CD4-positive, alpha-beta memory T cell (primary cell): ENCODE results near the gene SLC38A9. TPM values are rescaled to one million over a fixed set of nuclear protein-coding genes. Genes with fewer than 3 reads are reported as not detected.
A peak's percentile ranks its signal among the peaks of the same experiment; 100 is the strongest.
"Not testable (repeated sequence)": the region's sequence is repeated elsewhere in the genome, so short reads cannot be mapped to it uniquely, and the experiment has no call there.

Experiments used
- CTCF ChIA-PET: fragments of 350-600 bp; sonication (Branson Sonifier 250); formaldehyde crosslinking; loops from one replicate; lab custom pipeline; 2021; ENCODE audit warnings: inconsistent platforms; ENCODE audit not compliant: partially characterized antibody; lab: Charles Lee
- POLR2A ChIA-PET: fragments of 350-600 bp; sonication (Branson Sonifier 250); formaldehyde crosslinking; loops from one replicate; lab custom pipeline; 2021; ENCODE audit not compliant: partially characterized antibody; lab: Charles Lee
- DNase-seq, 5 donors: peaks; one replicate each; pipeline versions ENCODE4 v3.0.0 to v3.0.0-alpha.2; 2020 to 2022; ENCODE audit warnings: mixed read lengths in 1 of 5
- H3K27ac ChIP-seq: one replicate; pipeline ENCODE4 v1.7.0; 2013; ENCODE audit warnings: low read depth, low read length
- H3K27me3 ChIP-seq: 2 replicates; pipeline ENCODE4 v1.7.0; 2013; ENCODE audit warnings: mild to moderate bottlenecking, low read length, moderate library complexity; ENCODE audit not compliant: insufficient read depth
- H3K36me3 ChIP-seq: 2 replicates; pipeline ENCODE4 v1.7.0; 2013; ENCODE audit warnings: mild to moderate bottlenecking, low read length, moderate library complexity; ENCODE audit not compliant: insufficient read depth
- H3K4me1 ChIP-seq: 2 replicates; pipeline ENCODE4 v1.7.0; 2013; ENCODE audit warnings: mild to moderate bottlenecking, low read length, moderate library complexity; ENCODE audit not compliant: insufficient read depth
- H3K4me3 ChIP-seq, 2 donors: one replicate each; pipeline ENCODE4 v1.7.0; 2013; ENCODE audit warnings: low read length in 2 of 2, mild to moderate bottlenecking in 1 of 2
- H3K9me3 ChIP-seq, 2 donors: one replicate each; pipeline ENCODE4 v1.7.0; 2013; ENCODE audit warnings: low read length in 2 of 2, control low read depth in 1 of 2; ENCODE audit not compliant: control insufficient read depth in 1 of 2
- H3K27ac Mint-ChIP-seq, 7 donors: one replicate each; pipeline ENCODE4 v1.8.0; 2020 to 2021; ENCODE audit warnings: mixed read lengths in 7 of 7, mild to moderate bottlenecking in 6 of 7, inconsistent platforms in 3 of 7, moderate library complexity in 3 of 7
- H3K27me3 Mint-ChIP-seq, 2 donors: one replicate each; pipeline ENCODE4 v1.8.0; 2020 to 2021; ENCODE audit warnings: mixed read lengths in 2 of 2
- H3K36me3 Mint-ChIP-seq, 2 donors: one replicate each; pipeline ENCODE4 v1.8.0; 2020 to 2021; ENCODE audit warnings: mixed read lengths in 2 of 2, inconsistent platforms in 1 of 2, mild to moderate bottlenecking in 1 of 2
- H3K4me1 Mint-ChIP-seq, 4 donors: one replicate each; pipeline ENCODE4 v1.8.0; 2020 to 2021; ENCODE audit warnings: mixed read lengths in 4 of 4, mild to moderate bottlenecking in 1 of 4
- H3K4me3 Mint-ChIP-seq, 8 donors: one replicate each; pipeline ENCODE4 v1.8.0; 2020 to 2021; ENCODE audit warnings: mixed read lengths in 8 of 8, mild to moderate bottlenecking in 7 of 8, moderate library complexity in 6 of 8, inconsistent platforms in 3 of 8
- H3K9me3 Mint-ChIP-seq, 8 donors: one replicate each; pipeline ENCODE4 v1.8.0; 2020 to 2021; ENCODE audit warnings: mixed read lengths in 8 of 8, mild to moderate bottlenecking in 5 of 8, inconsistent platforms in 3 of 8, moderate library complexity in 1 of 8
- intact Hi-C: fragments of 100-400 bp; cut with micrococcal nuclease; formaldehyde crosslinking; loops from one replicate; pipeline ENCODE4 v1.15.1; 2023
- polyA plus RNA-seq, 2 donors: library from polyadenylated mRNA; unstranded; fragments of 300-500 nt; fragmentation: Illumina TruSeq; gene quantifications; one replicate each; pipeline ENCODE4 v1.2.3, GENCODE V29; 2021
- total RNA-seq, 2 experiments: library from RNA; stranded (reverse); gene quantifications; one replicate each; pipeline ENCODE4 v1.2.3, GENCODE V29; 2021

SLC38A9 gene
- total and polyA plus RNA-seq, 4 experiments from 2014 or later = 7.0 to 28.2 (median 22.0) TPM

DNA sequence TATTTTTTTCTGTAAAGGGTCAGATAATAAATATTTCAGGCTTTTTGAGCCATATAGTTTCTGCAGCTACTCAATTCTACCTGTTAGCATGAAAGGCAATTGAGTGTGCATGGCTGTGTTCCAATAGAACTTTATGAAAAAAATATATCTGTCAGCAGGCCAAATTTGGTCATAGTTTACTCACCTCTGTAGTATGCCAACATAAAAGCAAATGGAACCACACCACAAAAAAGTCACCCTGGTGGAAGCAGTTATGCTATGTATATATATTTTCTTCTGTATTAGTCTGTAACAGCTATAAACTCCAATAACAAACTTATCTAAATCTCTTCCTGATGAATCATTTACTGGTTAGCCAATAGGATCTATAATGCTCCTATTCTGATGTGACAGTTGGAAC is 3.4 kb downstream of the SLC38A9 start:
- DNase-seq = no peak
- H3K27ac ChIP-seq = no peak overlapping the region
- peaks cover 14% of the 10 kb centered on the region for H3K4me1 ChIP-seq
- Mint-ChIP-seq H3K27me3 (no peaks in the 10 kb centered on the region), H3K27ac (no peak overlapping the region), H3K4me3 (peak overlapping the region in 2 of 8 donors; percentile 31 to 57), H3K36me3 (peaks cover 19 to 21% of the 10 kb centered on the region in 2 donors), H3K9me3 (no peaks in the 10 kb centered on the region), H3K4me1 (peaks cover 18 to 33% (median 21%) of the 10 kb centered on the region in 4 donors)
- no peak overlapping the region for H3K4me3 ChIP-seq
- ChIA-PET POLR2A (no interaction called here), CTCF (no interaction called here)
- no peaks in the 10 kb centered on the region for H3K27me3 ChIP-seq
- intact Hi-C loops = no loop called here
- H3K36me3 ChIP-seq = no peaks in the 10 kb centered on the region
- H3K9me3 ChIP-seq = no peaks in the 10 kb centered on the region

DNA sequence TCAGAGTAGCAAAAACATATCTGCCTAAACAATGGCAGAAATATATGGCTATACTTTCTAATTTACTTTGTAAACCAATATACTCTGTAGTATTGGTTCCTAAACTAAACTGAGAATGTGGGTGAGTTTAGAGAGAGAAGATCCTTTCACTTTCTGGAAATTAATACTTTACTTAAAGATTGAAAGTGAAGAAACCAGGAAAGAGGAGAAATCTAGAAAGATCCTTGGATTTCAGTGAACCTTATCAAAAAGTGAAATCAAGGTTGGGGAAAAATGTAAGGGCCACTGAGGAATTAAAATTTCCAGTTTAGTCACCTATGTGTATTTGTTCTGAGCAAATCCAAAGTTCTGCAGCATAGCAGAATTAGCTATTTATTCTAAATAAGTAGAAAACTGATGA is 5.9 kb downstream of the SLC38A9 start:
- no peak for DNase-seq
- Mint-ChIP-seq H3K27ac (no peak overlapping the region), H3K4me3 (no peak overlapping the region), H3K36me3 (peaks cover 17 to 29% of the 10 kb centered on the region in 2 donors), H3K9me3 (no peaks in the 10 kb centered on the region), H3K4me1 (peaks cover 8 to 16% (median 11%) of the 10 kb centered on the region in 4 donors), H3K27me3 (no peaks in the 10 kb centered on the region)
- ChIA-PET CTCF (interaction anchor here (1.7 kb wide), 1 partner anchor 14 kb away, joined by 8 read pairs; no protein-coding TSS in a partner anchor), POLR2A (no interaction called here)
- H3K4me3 ChIP-seq = no peak overlapping the region
- intact Hi-C loops = no loop called here
- H3K9me3 ChIP-seq = no peaks in the 10 kb centered on the region
- no peak overlapping the region for H3K27ac ChIP-seq
- H3K36me3 ChIP-seq = no peaks in the 10 kb centered on the region
- H3K4me1 ChIP-seq = peaks cover 3% of the 10 kb centered on the region
- no peaks in the 10 kb centered on the region for H3K27me3 ChIP-seq

DNA sequence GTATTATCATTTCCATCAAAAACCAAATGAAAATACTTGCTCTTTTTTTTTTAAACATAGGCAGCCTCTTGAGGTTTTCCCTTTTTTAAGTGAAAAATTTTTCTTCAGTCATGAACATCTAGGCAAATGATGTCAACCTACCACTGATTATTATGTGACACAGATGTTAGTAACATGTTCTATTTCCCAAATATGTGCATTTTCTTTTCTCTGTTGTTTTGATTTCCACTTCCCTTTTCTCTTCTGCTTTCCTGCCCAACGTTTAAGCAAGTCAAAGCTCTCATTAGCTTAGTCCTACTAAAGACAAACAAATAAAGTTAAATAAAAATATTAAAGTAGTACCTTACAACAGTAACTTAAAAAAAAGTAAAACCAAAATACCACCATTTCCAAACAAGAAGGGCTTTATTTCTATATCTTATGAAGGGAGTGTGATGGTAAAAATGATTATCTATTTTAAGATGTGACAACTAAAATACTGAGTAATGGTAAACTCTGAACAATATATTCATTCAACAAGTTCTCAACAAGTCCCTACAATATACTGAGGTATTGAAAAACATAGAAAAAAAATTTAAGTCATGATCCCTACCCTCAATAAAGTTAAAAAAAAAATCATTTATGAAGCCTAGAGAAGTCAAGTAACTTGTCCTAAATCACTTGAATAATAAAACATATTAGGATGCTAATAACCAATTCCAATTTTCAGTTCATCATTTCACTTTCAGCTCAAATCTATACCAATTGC is 9.4 kb downstream of the SLC38A9 start:
- Mint-ChIP-seq H3K4me1 (peaks cover 0 to 8% (median 6%) of the 10 kb centered on the region in 4 donors), H3K36me3 (peaks cover 9 to 21% of the 10 kb centered on the region in 2 donors), H3K27ac (no peak overlapping the region), H3K27me3 (no peaks in the 10 kb centered on the region), H3K9me3 (no peaks in the 10 kb centered on the region), H3K4me3 (no peak overlapping the region)
- Histone ChIP-seq H3K4me1 (no peaks in the 10 kb centered on the region), H3K27ac (no peak overlapping the region), H3K9me3 (no peaks in the 10 kb centered on the region), H3K36me3 (no peaks in the 10 kb centered on the region), H3K27me3 (no peaks in the 10 kb centered on the region), H3K4me3 (no peak overlapping the region)
- ChIA-PET CTCF (interaction anchor here (1.3 kb wide), 1 partner anchor 11 kb away, joined by 5 read pairs; no protein-coding TSS in a partner anchor), POLR2A (no interaction called here)
- intact Hi-C loops = no loop called here
- no peak for DNase-seq

- Histone ChIP-seq H3K4me1 (no peaks in the 10 kb centered on the region), H3K36me3 (no peaks in the 10 kb centered on the region), H3K9me3 (no peaks in the 10 kb centered on the region), H3K4me3 (no peak overlapping the region), H3K27me3 (no peaks in the 10 kb centered on the region), H3K27ac (no peak overlapping the region)
- ChIA-PET POLR2A (no interaction called here), CTCF (interaction anchor here (2.2 kb wide), 1 partner anchor 10 kb away, joined by 11 read pairs; no protein-coding TSS in a partner anchor)
- H3K27me3 Mint-ChIP-seq = no peaks in the 10 kb centered on the region
- H3K4me3 Mint-ChIP-seq = no peak overlapping the region
- H3K9me3 Mint-ChIP-seq = no peaks in the 10 kb centered on the region
- H3K36me3 Mint-ChIP-seq = peaks cover 8 to 21% of the 10 kb centered on the region in 2 donors
- peak overlapping the region in 2 of 7 donors; percentile 53 to 57 for H3K27ac Mint-ChIP-seq
- no peak for DNase-seq
- H3K4me1 Mint-ChIP-seq = peaks cover 0 to 6% (median 5%) of the 10 kb centered on the region in 4 donors
- intact Hi-C loops = no loop called here
Observed at GRCh38 chr5:55701462-55702103, 10.5 kb downstream of the SLC38A9 start.

GRCh38 chr5:55700745-55701144 is 11.4 kb downstream of the SLC38A9 start:
- no peak for DNase-seq
- Histone ChIP-seq H3K27ac (no peak overlapping the region), H3K9me3 (no peaks in the 10 kb centered on the region), H3K4me3 (no peak overlapping the region), H3K27me3 (no peaks in the 10 kb centered on the region), H3K36me3 (no peaks in the 10 kb centered on the region), H3K4me1 (no peaks in the 10 kb centered on the region)
- Mint-ChIP-seq H3K27ac (no peak overlapping the region), H3K27me3 (no peaks in the 10 kb centered on the region), H3K36me3 (peaks cover 8 to 16% of the 10 kb centered on the region in 2 donors), H3K9me3 (no peaks in the 10 kb centered on the region), H3K4me1 (peaks cover 0 to 6% (median 5%) of the 10 kb centered on the region in 4 donors), H3K4me3 (no peak overlapping the region)
- ChIA-PET POLR2A (no interaction called here), CTCF (interaction anchor here (0.9 to 2.2 kb wide), 2 partner anchors 9 to 500 kb away, joined by 3 to 11 read pairs; no protein-coding TSS in a partner anchor)
- intact Hi-C loops = no loop called here

DNA sequence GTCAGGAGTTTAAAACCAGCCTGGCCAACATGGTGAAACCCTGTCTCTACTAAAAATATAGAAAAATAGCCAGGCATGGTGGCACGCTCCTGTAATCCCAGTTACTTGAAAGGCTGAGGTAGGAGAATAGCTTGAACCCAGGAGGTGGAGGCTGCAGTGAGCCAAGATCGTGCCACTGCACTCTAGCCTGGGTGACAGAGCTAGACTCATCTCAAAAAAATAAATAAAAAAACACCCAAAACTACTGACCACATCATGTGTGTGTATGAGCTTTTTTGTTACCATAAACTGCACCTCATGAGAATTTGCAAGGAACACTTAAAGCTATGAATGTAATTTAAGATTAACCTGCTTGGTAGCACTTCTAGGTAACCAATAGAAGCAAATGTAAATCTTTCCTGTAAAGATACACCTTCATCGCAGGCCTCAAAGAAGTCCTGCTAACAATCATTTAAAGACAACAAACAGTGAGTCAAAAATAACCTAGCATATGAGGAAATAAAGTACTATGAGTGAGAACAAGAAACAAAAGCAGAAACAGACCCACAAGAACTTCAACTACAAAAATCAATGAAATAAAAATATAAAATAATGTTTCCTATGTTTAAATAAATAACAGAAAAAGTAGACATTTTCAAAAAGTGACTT is 13.0 kb downstream of the SLC38A9 start:
- no peaks in the 10 kb centered on the region for H3K9me3 ChIP-seq
- peaks cover 0 to 8% (median 4%) of the 10 kb centered on the region in 4 donors for H3K4me1 Mint-ChIP-seq
- peaks cover 12 to 16% of the 10 kb centered on the region in 2 donors for H3K36me3 Mint-ChIP-seq
- H3K27me3 Mint-ChIP-seq = no peaks in the 10 kb centered on the region
- H3K4me1 ChIP-seq = no peaks in the 10 kb centered on the region
- ChIA-PET CTCF (interaction anchor here (0.7 kb wide), 1 partner anchor 13 kb away, joined by 3 read pairs; no protein-coding TSS in a partner anchor), POLR2A (no interaction called here)
- no peaks in the 10 kb centered on the region for H3K27me3 ChIP-seq
- H3K4me3 Mint-ChIP-seq = no peak overlapping the region
- H3K9me3 Mint-ChIP-seq = no peaks in the 10 kb centered on the region
- DNase-seq = no peak
- no peaks in the 10 kb centered on the region for H3K36me3 ChIP-seq
- intact Hi-C loops = no loop called here
- H3K27ac ChIP-seq = no peak overlapping the region
- H3K4me3 ChIP-seq = no peak overlapping the region
- H3K27ac Mint-ChIP-seq = peak overlapping the region in 1 of 7 donors; percentile 48

- H3K4me3 Mint-ChIP-seq, H3K27ac ChIP-seq, H3K27me3 ChIP-seq, intact Hi-C loops, H3K9me3 ChIP-seq, H3K9me3 Mint-ChIP-seq, H3K4me1 ChIP-seq, DNase-seq, H3K36me3 ChIP-seq, H3K27ac Mint-ChIP-seq, POLR2A ChIA-PET, H3K4me3 ChIP-seq, H3K27me3 Mint-ChIP-seq, H3K4me1 Mint-ChIP-seq, CTCF ChIA-PET: not testable (repeated sequence)
- peaks cover 8 to 11% of the 10 kb centered on the region in 2 donors for H3K36me3 Mint-ChIP-seq
Observed at GRCh38 chr5:55696704-55697103, 15.4 kb downstream of the SLC38A9 start.
